ENCODE data around the gene HSH2D. TPM values are rescaled to one million over a fixed set of nuclear protein-coding genes. Genes with fewer than 3 reads are reported as not detected.

HSH2D gene
- total RNA-seq, 2 donors from 2014 or later, result 32.7 to 39.3 TPM

GRCh38 chr19:16185768-16186123, 42.3 kb downstream of the HSH2D start:
- H3K9me3 Mint-ChIP-seq, result no peaks in the 10 kb centered on the region
- peak; percentile 13 for ATAC-seq (replicated peaks)
- H3K27ac Mint-ChIP-seq, result peak overlapping the region; percentile 98
- peaks cover 50% of the 10 kb centered on the region for H3K36me3 Mint-ChIP-seq (ENCODE audit: low read depth)
- no peaks in the 10 kb centered on the region for H3K27me3 Mint-ChIP-seq
- peaks cover 13% of the 10 kb centered on the region for H3K4me1 Mint-ChIP-seq
- peak overlapping the region; percentile 96 for H3K4me3 Mint-ChIP-seq

DNA sequence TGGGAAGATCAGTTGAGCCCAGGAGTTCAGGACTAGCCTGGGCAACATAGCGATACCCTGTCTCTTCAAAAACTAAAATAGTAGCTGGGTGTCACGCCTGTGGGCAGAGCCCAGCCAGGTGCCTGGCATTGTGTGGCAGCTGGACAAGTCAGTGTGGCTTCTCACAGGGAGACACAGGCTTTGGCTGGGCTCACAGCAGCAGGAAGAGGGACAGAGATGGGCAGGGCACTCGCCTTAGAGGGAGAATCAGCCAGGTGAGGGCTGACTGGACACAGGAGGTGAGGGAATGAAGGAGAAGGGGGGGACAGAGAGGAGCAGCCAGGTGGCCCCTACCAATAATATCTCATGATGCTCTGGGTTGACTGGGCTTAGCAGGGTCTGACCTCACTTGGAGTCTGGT, 45.0 kb downstream of the HSH2D start:
- no peak for ATAC-seq (replicated peaks)
- no peaks in the 10 kb centered on the region for H3K9me3 Mint-ChIP-seq

GRCh38 chr19:16190198-16190597, 46.7 kb downstream of the HSH2D start:
- peaks cover 65% of the 10 kb centered on the region for H3K36me3 Mint-ChIP-seq (ENCODE audit: low read depth)
- H3K4me3 Mint-ChIP-seq, result no peak overlapping the region
- H3K4me1 Mint-ChIP-seq, result peaks cover 13% of the 10 kb centered on the region

More for the DNA sequence above, 45.0 kb downstream of the HSH2D start:
- peak overlapping the region; percentile 4 for H3K4me3 Mint-ChIP-seq
- peaks cover 67% of the 10 kb centered on the region for H3K36me3 Mint-ChIP-seq (ENCODE audit: low read depth)
- peak overlapping the region; percentile 64 for H3K27ac Mint-ChIP-seq
- H3K4me1 Mint-ChIP-seq, result peaks cover 13% of the 10 kb centered on the region
- H3K27me3 Mint-ChIP-seq, result no peaks in the 10 kb centered on the region

GRCh38 chr19:16190736-16191135, 47.3 kb downstream of the HSH2D start:
- H3K9me3 Mint-ChIP-seq, result no peaks in the 10 kb centered on the region
- ATAC-seq (replicated peaks), result no peak
- H3K27ac Mint-ChIP-seq, result no peak overlapping the region
- peaks cover 13% of the 10 kb centered on the region for H3K4me1 Mint-ChIP-seq
- H3K27me3 Mint-ChIP-seq, result no peaks in the 10 kb centered on the region
- H3K36me3 Mint-ChIP-seq (ENCODE audit: low read depth), result peaks cover 59% of the 10 kb centered on the region
- H3K4me3 Mint-ChIP-seq, result no peak overlapping the region

More at GRCh38 chr19:16190198-16190597, 46.7 kb downstream of the HSH2D start:
- no peaks in the 10 kb centered on the region for H3K9me3 Mint-ChIP-seq
- H3K27ac Mint-ChIP-seq, result no peak overlapping the region
- no peak for ATAC-seq (replicated peaks)
- H3K27me3 Mint-ChIP-seq, result no peaks in the 10 kb centered on the region

DNA sequence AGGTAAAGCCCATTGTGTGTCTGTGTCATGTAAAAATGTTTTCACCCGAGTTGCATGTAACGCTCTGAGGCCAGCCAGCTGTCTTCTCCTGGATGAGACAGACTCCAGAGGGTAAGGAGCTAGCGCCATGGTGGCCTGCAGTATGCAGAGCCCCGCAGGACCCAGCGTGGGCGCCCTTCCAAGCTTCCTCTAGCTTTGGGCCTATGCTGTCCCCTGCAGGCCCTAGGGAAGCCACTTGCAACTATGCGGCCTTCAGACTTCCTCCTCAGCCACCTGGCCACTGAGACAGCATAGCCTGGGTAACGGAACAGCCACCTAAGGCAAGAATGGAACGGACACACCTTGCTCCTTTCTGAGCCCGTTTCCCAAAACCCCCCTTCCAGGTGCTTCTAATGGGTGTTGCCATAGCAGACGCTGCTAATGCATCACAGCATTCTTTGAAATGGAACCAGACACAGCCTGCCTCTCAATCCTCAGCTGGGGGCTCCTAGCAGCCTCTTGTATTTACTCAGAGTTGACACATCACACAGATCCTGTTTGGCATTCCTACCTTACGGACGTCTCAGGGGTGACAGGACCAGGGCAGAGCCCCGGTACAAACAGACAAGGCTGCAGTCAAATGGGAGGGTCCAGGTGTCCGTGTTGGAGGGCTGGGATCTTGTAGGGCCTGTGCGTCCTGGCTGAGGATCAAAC, 47.9 kb downstream of the HSH2D start:
- Mint-ChIP-seq H3K4me3 (no peak overlapping the region), H3K27me3 (no peaks in the 10 kb centered on the region), H3K36me3 (ENCODE audit: low read depth) (peaks cover 56% of the 10 kb centered on the region), H3K27ac (no peak overlapping the region), H3K4me1 (peaks cover 13% of the 10 kb centered on the region), H3K9me3 (no peaks in the 10 kb centered on the region)
- ATAC-seq (replicated peaks), result no peak

GRCh38 chr19:16193466-16193865, 50.0 kb downstream of the HSH2D start:
- Mint-ChIP-seq H3K27me3 (no peaks in the 10 kb centered on the region), H3K9me3 (no peaks in the 10 kb centered on the region), H3K27ac (no peak overlapping the region), H3K36me3 (ENCODE audit: low read depth) (peaks cover 40% of the 10 kb centered on the region), H3K4me3 (no peak overlapping the region), H3K4me1 (peaks cover 2% of the 10 kb centered on the region)
- no peak for ATAC-seq (replicated peaks)

DNA sequence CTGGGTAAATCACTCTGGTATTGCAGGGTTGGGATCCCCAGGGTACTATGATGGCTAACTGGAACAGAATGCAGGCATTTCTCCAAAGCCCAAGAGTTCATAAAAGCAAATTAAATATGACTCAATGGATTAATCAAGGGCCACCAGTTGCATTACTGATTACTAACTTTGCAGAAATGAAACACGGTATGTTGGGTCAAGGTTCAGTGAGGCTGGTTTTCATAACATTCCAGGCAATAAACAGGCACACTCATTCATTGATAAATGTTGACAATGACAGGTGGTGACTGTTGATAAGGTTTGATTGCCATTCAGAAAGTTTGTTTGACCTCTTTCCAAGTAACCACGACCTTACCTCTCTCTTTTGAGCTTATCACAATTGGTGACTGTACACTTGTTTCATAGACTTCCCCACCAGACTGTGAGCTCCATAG, 53.7 kb downstream of the HSH2D start:
- peak overlapping the region; percentile 87 for H3K27ac Mint-ChIP-seq
- no peak for ATAC-seq (replicated peaks)
- H3K4me1 Mint-ChIP-seq, result peaks cover 19% of the 10 kb centered on the region
- peak overlapping the region; percentile 79 for H3K4me3 Mint-ChIP-seq
- H3K36me3 Mint-ChIP-seq (ENCODE audit: low read depth), result peaks cover 29% of the 10 kb centered on the region
- H3K9me3 Mint-ChIP-seq, result no peaks in the 10 kb centered on the region
- no peaks in the 10 kb centered on the region for H3K27me3 Mint-ChIP-seq

- H3K27me3 Mint-ChIP-seq, result no peaks in the 10 kb centered on the region
- H3K4me3 Mint-ChIP-seq, result peak within 1 kb of the TSS; percentile 79
- peaks cover 32% of the 10 kb centered on the region for H3K36me3 Mint-ChIP-seq (ENCODE audit: low read depth)
- peak; percentile 97 for ATAC-seq (replicated peaks)
- peak within 1 kb of the TSS; percentile 87 for H3K27ac Mint-ChIP-seq
- H3K4me1 Mint-ChIP-seq, result peaks cover 25% of the 10 kb centered on the region
- no peaks in the 10 kb centered on the region for H3K9me3 Mint-ChIP-seq
Measured at GRCh38 chr19:16197622-16198369, 54.3 kb downstream of the HSH2D start, which contains the start of gene AP1M1. TSS of gene AP1M1 (plus strand) at chr19:16197911. CDS start at chr19:16198027, 116 bp downstream.

- H3K27ac Mint-ChIP-seq, result peak overlapping the region; percentile 72
- H3K27me3 Mint-ChIP-seq, result no peaks in the 10 kb centered on the region
Measured at GRCh38 chr19:16198370-16198651, 54.8 kb downstream of the HSH2D start.

DNA sequence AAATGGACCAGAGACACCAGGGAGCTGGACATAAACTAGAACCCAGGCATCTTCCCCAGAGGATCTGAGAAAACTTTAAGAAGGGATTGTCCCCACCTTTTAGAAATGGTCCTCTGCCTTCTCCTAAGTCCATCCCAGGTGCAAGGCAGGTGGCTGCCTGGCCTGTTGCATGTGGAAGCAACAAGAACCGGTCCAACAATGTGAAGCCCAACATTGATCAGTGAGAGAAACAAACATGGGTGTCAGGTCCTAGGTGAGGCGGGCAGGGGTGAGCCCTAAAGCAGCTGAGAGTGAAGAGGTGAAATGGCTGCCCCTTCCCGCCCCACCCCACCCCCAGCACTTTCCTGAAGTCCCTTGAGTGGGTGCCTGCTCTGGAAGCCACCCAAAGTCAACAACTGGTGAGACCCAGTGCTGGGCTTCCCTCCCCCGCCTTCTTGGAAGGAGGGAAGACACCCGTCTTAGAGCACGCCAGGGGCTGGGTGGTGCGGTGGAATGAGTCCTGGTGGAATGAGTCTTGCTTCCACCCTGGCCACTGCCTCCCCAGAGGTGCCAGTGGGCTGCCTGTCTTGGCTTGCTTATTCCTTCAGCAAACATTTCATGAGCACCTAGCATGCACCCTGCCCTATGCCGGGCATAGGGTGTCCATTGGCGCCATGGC, 55.9 kb downstream of the HSH2D start:
- H3K4me1 Mint-ChIP-seq, result peaks cover 26% of the 10 kb centered on the region
- no peaks in the 10 kb centered on the region for H3K9me3 Mint-ChIP-seq
- peaks cover 49% of the 10 kb centered on the region for H3K36me3 Mint-ChIP-seq (ENCODE audit: low read depth)
- ATAC-seq (replicated peaks), result no peak
- peak overlapping the region; percentile 79 for H3K4me3 Mint-ChIP-seq
- H3K27ac Mint-ChIP-seq, result peak overlapping the region; percentile 33
- H3K27me3 Mint-ChIP-seq, result no peaks in the 10 kb centered on the region

More at GRCh38 chr19:16198370-16198651, 54.8 kb downstream of the HSH2D start:
- no peak for ATAC-seq (replicated peaks)
- Mint-ChIP-seq H3K4me3 (peak overlapping the region; percentile 79), H3K4me1 (peaks cover 26% of the 10 kb centered on the region), H3K9me3 (no peaks in the 10 kb centered on the region), H3K36me3 (ENCODE audit: low read depth) (peaks cover 38% of the 10 kb centered on the region)

- no peaks in the 10 kb centered on the region for H3K9me3 Mint-ChIP-seq
- ATAC-seq (replicated peaks), result no peak
- no peaks in the 10 kb centered on the region for H3K27me3 Mint-ChIP-seq
- H3K4me1 Mint-ChIP-seq, result peaks cover 26% of the 10 kb centered on the region
- H3K27ac Mint-ChIP-seq, result peak overlapping the region; percentile 66
- H3K4me3 Mint-ChIP-seq, result peak overlapping the region; percentile 25
- peaks cover 58% of the 10 kb centered on the region for H3K36me3 Mint-ChIP-seq (ENCODE audit: low read depth)
Measured at GRCh38 chr19:16200038-16201010, 56.8 kb downstream of the HSH2D start.

DNA sequence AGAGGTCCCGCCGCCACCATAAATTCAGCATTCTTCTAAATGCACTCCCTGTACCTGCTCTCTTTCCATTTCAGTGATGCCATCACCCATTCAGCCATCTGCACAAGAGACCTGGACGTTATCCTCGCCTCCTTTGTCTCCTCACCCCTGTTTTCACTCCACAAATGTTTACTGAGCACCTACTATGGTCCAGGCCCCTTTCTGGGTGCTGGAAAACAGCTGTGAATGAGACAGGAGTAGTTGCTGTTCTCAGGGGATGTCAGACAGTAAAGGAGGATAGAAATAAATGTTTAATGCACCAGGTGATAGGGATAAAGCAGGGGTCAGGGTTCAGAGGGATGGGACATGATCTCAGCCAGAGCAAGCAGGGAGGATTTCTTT, 57.5 kb downstream of the HSH2D start:
- peaks cover 26% of the 10 kb centered on the region for H3K4me1 Mint-ChIP-seq
- peak overlapping the region; percentile 66 for H3K27ac Mint-ChIP-seq
- no peaks in the 10 kb centered on the region for H3K9me3 Mint-ChIP-seq
- ATAC-seq (replicated peaks), result no peak
- peak overlapping the region; percentile 25 for H3K4me3 Mint-ChIP-seq
- H3K27me3 Mint-ChIP-seq, result no peaks in the 10 kb centered on the region
- H3K36me3 Mint-ChIP-seq (ENCODE audit: low read depth), result peaks cover 60% of the 10 kb centered on the region

- H3K4me3 Mint-ChIP-seq, result peak overlapping the region; percentile 3
- H3K9me3 Mint-ChIP-seq, result no peaks in the 10 kb centered on the region
- peak overlapping the region; percentile 8 for H3K27ac Mint-ChIP-seq
- no peaks in the 10 kb centered on the region for H3K27me3 Mint-ChIP-seq
- H3K36me3 Mint-ChIP-seq (ENCODE audit: low read depth), result peaks cover 76% of the 10 kb centered on the region
- peaks cover 36% of the 10 kb centered on the region for H3K4me1 Mint-ChIP-seq
- ATAC-seq (replicated peaks), result peak; percentile 30
Measured at GRCh38 chr19:16202320-16203255, 59.1 kb downstream of the HSH2D start.
